HUES6 (cell line): ENCODE results near the gene DNAJC10.
"Not testable (repeated sequence)": the region's sequence is repeated elsewhere in the genome, so short reads cannot be mapped to it uniquely, and the experiment has no call there.

Experiments used
- H3K27ac ChIP-seq: 2 replicates; pipeline ENCODE4 v1.7.0; 2013; ENCODE audit warnings: low read depth, mild to moderate bottlenecking, low read length, inconsistent platforms
- H3K27me3 ChIP-seq: 2 replicates; pipeline ENCODE4 v1.6.1; 2013; ENCODE audit warnings: low read length; ENCODE audit not compliant: control insufficient read depth, insufficient read depth
- H3K36me3 ChIP-seq: 2 replicates; pipeline ENCODE4 v1.6.1; 2013; ENCODE audit warnings: low read length; ENCODE audit not compliant: control insufficient read depth, insufficient read depth
- H3K4me1 ChIP-seq: 2 replicates; pipeline ENCODE4 v1.6.1; 2013; ENCODE audit warnings: low read length; ENCODE audit not compliant: control insufficient read depth, insufficient read depth
- H3K4me3 ChIP-seq: 2 replicates; pipeline ENCODE4 v1.5.1; 2013; ENCODE audit warnings: low read depth, low read length
- H3K9ac ChIP-seq: one replicate; pipeline ENCODE4 v1.6.1; 2013; ENCODE audit warnings: mild to moderate bottlenecking, low read length
- H3K9me3 ChIP-seq: 2 replicates; pipeline ENCODE4 v1.6.1; 2013; ENCODE audit warnings: low read depth, low read length; ENCODE audit not compliant: control insufficient read depth, insufficient read depth

The DNAJC10 gene

GRCh38 chr2:182715892-182716649 is at the start of gene DNAJC10:
TSS of gene DNAJC10 (plus strand) at chr2:182716257. CDS start at chr2:182718087, 1,830 bp downstream.
- Histone ChIP-seq H3K36me3 (peaks cover 17% of the 10 kb centered on the region), H3K9ac (peak within 1 kb of the TSS; percentile 84), H3K4me1 (no peaks in the 10 kb centered on the region), H3K9me3 (no peaks in the 10 kb centered on the region), H3K27me3 (no peaks in the 10 kb centered on the region), H3K4me3 (peak within 1 kb of the TSS; percentile 91), H3K27ac (peak within 1 kb of the TSS; percentile 44; the same call in 1 of the 2 replicates)

- Histone ChIP-seq H3K27me3 (no peaks in the 10 kb centered on the region), H3K9ac (no peak overlapping the region), H3K27ac (no peak overlapping the region), H3K36me3 (no peaks in the 10 kb centered on the region), H3K4me1 (no peaks in the 10 kb centered on the region), H3K4me3 (no peak overlapping the region), H3K9me3 (no peaks in the 10 kb centered on the region)
These were observed 49.3 kb upstream of the DNAJC10 start for GRCh38 chr2:182666674-182667314.

GRCh38 chr2:182667315-182667695 is 48.8 kb upstream of the DNAJC10 start:
- no peaks in the 10 kb centered on the region for H3K36me3 ChIP-seq
- no peak overlapping the region for H3K4me3 ChIP-seq
- H3K4me1 ChIP-seq: no peaks in the 10 kb centered on the region
- H3K27me3 ChIP-seq: no peaks in the 10 kb centered on the region
- H3K9ac ChIP-seq: no peak overlapping the region
- no peak overlapping the region for H3K27ac ChIP-seq
- H3K9me3 ChIP-seq: no peaks in the 10 kb centered on the region

GRCh38 chr2:182668671-182669070 is 47.4 kb upstream of the DNAJC10 start:
- no peaks in the 10 kb centered on the region for H3K9me3 ChIP-seq
- no peaks in the 10 kb centered on the region for H3K4me1 ChIP-seq
- no peaks in the 10 kb centered on the region for H3K36me3 ChIP-seq
- no peak overlapping the region for H3K27ac ChIP-seq
- no peak overlapping the region for H3K9ac ChIP-seq
- no peak overlapping the region for H3K4me3 ChIP-seq
- no peaks in the 10 kb centered on the region for H3K27me3 ChIP-seq

GRCh38 chr2:182672466-182673165 is 43.4 kb upstream of the DNAJC10 start:
- Histone ChIP-seq H3K9ac (no peak overlapping the region), H3K4me3 (no peak overlapping the region), H3K36me3 (no peaks in the 10 kb centered on the region), H3K27ac (no peak overlapping the region), H3K9me3 (no peaks in the 10 kb centered on the region), H3K27me3 (no peaks in the 10 kb centered on the region), H3K4me1 (no peaks in the 10 kb centered on the region)

- Histone ChIP-seq H3K4me1 (no peaks in the 10 kb centered on the region), H3K4me3 (no peak overlapping the region), H3K9me3 (no peaks in the 10 kb centered on the region), H3K27me3 (no peaks in the 10 kb centered on the region), H3K27ac (no peak overlapping the region), H3K9ac (no peak overlapping the region), H3K36me3 (no peaks in the 10 kb centered on the region)
These were observed 35.2 kb upstream of the DNAJC10 start for GRCh38 chr2:182680837-182681236.

GRCh38 chr2:182682210-182682609 is 33.8 kb upstream of the DNAJC10 start:
- no peak overlapping the region for H3K4me3 ChIP-seq
- H3K4me1 ChIP-seq: no peaks in the 10 kb centered on the region
- H3K9me3 ChIP-seq: peaks cover 9% of the 10 kb centered on the region
- no peak overlapping the region for H3K9ac ChIP-seq
- H3K27ac ChIP-seq: no peak overlapping the region
- no peaks in the 10 kb centered on the region for H3K27me3 ChIP-seq
- H3K36me3 ChIP-seq: no peaks in the 10 kb centered on the region

GRCh38 chr2:182685559-182685958 is 30.5 kb upstream of the DNAJC10 start:
- Histone ChIP-seq H3K36me3 (no peaks in the 10 kb centered on the region), H3K9me3 (peaks cover 9% of the 10 kb centered on the region), H3K4me1 (no peaks in the 10 kb centered on the region), H3K4me3 (no peak overlapping the region), H3K27ac (no peak overlapping the region), H3K27me3 (no peaks in the 10 kb centered on the region), H3K9ac (no peak overlapping the region)

- H3K9me3 ChIP-seq: not testable (repeated sequence)
These were observed 29.3 kb upstream of the DNAJC10 start for GRCh38 chr2:182686763-182687162.

GRCh38 chr2:182694189-182694588 is 21.9 kb upstream of the DNAJC10 start:
- Histone ChIP-seq H3K27me3 (no peaks in the 10 kb centered on the region), H3K9ac (no peak overlapping the region), H3K27ac (no peak overlapping the region), H3K9me3 (no peaks in the 10 kb centered on the region), H3K4me3 (no peak overlapping the region), H3K36me3 (no peaks in the 10 kb centered on the region), H3K4me1 (no peaks in the 10 kb centered on the region)

More at GRCh38 chr2:182686763-182687162, 29.3 kb upstream of the DNAJC10 start:
- not testable (repeated sequence) for H3K36me3 ChIP-seq, H3K27ac ChIP-seq, H3K27me3 ChIP-seq, H3K4me1 ChIP-seq, H3K4me3 ChIP-seq, H3K9ac ChIP-seq

GRCh38 chr2:182695776-182696175 is 20.3 kb upstream of the DNAJC10 start:
- H3K36me3 ChIP-seq: no peaks in the 10 kb centered on the region
- no peaks in the 10 kb centered on the region for H3K4me1 ChIP-seq
- H3K4me3 ChIP-seq: no peak overlapping the region
- no peaks in the 10 kb centered on the region for H3K27me3 ChIP-seq
- H3K9me3 ChIP-seq: no peaks in the 10 kb centered on the region
- H3K27ac ChIP-seq: no peak overlapping the region
- H3K9ac ChIP-seq: no peak overlapping the region
